ENCODE data around the gene NFE2. TPM values are rescaled to one million over a fixed set of nuclear protein-coding genes. Genes with fewer than 3 reads are reported as not detected.
A peak's percentile ranks its signal among the peaks of the same experiment; 100 is the strongest.

Gene NFE2
- total RNA-seq, 1 donor from 2014 or later = 0.82 TPM

DNA sequence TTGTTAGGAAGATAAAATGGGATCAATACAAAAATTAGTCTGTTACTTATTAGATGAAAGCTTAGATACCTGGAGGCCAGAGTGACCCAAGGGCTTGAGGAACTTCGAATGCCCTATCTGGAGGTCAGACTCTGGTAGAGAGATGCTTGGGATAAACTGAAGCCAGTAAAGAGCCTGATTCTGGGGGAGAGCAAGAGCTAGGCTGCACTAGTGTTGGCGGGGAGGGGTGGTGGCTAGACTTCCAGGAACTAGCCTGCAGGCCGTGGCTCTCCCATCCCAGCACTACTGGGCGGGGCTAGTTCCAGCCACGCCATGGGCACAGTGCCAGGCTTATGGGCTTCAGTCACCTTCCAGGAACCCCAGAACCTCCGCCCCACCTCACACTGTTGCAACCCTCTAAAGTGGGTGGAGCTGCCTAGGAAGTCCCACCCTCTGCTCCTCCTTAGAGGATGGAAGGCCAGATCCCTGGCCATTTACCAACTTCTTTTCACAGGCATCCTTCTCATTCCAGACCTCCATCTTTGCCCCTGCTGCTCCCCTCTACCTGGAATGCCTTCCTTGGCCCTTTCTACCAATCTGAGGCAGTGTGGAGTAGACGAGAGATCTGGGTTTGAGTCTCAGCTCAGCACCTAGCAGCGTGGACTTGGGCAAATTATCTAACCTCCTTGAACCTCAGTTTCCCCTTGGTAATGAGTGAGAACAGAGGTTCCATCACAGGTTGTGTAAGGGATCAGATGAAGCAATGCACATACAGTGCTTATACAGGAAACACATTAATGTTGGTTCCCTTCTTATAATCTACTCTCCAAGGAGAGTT, 6.3 kb upstream of the NFE2 start:
- DNase-seq (ENCODE audit: low spot score in 2 of 2) (no peak), FAIRE-seq (no peak)

DNA sequence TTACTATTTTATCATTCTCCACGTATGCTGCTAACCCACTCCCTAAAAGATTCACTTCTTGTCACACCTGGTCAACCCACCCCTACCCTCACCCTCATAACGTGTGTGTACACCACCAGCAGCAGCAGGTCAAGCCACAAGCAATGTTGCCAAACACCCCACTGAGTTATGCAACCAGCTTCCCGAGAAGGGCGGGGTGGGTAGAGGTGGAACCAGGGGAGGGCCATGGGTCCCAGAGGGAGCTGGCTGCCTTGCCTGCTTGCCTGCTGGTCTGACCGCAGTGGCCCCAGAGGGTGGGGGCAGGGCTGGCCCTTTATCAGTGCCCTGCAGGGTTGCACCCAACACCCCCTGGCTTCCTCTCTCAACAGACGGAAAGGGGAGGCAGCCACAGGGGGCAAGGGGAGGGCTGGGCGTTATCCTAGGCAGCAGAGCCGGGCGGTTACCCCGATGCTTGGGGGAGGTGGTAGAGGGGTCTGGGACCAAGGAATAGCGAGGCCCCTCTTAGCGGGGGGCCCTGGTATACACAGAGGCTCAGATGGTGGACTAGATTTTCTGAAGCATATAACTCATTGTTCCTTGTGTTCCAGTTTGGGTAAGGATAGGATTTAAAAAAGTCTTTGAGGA, 3.5 kb upstream of the NFE2 start:
- no peak for DNase-seq (ENCODE audit: low spot score in 2 of 2)
- no peak for FAIRE-seq

- FAIRE-seq (no peak), DNase-seq (ENCODE audit: low spot score in 2 of 2) (no peak)
These were observed 2.8 kb upstream of the NFE2 start for GRCh38 chr12:54303640-54304039.

- no peak for DNase-seq (ENCODE audit: low spot score in 2 of 2)
- no peak for FAIRE-seq
These were observed 723 bp upstream of the NFE2 start for GRCh38 chr12:54301428-54302048.

GRCh38 chr12:54300225-54300731, 537 bp downstream of the NFE2 start:
- DNase-seq (ENCODE audit: low spot score in 2 of 2) (no peak), FAIRE-seq (no peak)

- no peak for DNase-seq (ENCODE audit: low spot score in 2 of 2)
- FAIRE-seq = no peak
These were observed 1.1 kb downstream of the NFE2 start for GRCh38 chr12:54299515-54300224.

- FAIRE-seq (no peak), DNase-seq (ENCODE audit: low spot score in 2 of 2) (no peak)
These were observed 1.9 kb downstream of the NFE2 start for GRCh38 chr12:54298904-54299303.

DNA sequence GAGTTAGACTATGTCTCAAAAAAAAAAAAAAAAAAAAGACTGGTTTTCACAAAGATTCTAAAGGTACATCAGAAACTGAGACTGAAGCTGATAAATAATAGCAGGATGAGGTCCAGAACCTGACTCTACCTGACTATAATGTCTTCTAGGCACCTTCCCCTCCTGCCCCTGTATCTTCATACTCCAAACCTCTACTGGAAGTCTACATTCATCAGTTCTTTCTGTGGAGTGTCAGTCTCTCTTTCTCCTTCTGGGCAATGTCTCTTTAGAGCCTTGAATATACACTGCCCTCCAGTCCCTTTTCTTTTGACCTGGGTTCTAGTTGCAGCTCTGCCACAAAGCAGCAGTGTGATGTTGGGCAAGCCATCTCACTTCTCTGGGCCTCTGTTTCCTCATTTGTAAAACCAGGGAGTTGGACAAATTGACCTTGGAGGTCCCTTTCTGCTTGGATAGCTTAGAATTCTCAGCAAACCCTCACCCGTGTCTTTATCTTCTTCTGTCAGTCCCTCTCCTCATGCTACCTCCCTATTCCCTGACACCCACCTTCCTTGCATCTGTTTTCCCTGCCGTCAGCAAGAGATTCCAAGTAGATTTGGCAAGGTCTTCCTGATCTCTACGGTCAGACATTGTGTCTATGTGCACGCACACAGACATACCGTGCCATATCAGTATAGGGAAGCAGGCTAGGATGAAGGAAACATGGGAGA, 4.3 kb downstream of the NFE2 start:
- DNase-seq (ENCODE audit: low spot score in 2 of 2) = no peak
- FAIRE-seq = no peak

DNA sequence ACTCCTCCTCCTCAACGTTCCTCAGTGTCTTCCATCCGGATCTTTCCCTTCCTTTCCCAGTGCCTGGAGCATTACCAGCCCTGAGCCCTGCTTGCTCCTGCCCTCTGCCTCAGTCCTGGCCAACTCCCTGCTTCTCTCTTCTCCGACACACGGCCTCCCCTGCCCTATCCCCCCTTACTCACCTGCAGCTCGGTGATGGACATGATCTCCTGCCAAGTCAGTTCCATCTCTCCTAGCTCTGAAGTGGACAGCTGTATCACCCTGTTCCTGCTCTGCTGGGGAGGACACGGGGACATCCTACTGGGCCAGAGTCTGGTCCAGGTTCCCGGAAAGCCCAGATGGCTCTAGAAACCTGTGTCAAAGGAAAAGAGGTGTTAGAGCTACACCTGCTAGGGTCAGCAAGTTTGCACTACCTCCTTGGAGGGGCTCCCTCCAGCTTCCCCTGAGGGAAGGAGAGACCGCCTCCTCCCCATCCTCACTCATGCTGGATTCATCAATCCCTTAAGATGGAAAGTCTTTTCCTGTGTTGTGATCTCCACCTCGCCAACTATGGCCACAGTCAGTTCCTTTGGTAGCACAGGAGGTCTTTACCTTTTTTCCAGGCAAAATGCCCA, 5.8 kb downstream of the NFE2 start:
- DNase-seq (ENCODE audit: low spot score in 2 of 2) (no peak), FAIRE-seq (no peak)

DNA sequence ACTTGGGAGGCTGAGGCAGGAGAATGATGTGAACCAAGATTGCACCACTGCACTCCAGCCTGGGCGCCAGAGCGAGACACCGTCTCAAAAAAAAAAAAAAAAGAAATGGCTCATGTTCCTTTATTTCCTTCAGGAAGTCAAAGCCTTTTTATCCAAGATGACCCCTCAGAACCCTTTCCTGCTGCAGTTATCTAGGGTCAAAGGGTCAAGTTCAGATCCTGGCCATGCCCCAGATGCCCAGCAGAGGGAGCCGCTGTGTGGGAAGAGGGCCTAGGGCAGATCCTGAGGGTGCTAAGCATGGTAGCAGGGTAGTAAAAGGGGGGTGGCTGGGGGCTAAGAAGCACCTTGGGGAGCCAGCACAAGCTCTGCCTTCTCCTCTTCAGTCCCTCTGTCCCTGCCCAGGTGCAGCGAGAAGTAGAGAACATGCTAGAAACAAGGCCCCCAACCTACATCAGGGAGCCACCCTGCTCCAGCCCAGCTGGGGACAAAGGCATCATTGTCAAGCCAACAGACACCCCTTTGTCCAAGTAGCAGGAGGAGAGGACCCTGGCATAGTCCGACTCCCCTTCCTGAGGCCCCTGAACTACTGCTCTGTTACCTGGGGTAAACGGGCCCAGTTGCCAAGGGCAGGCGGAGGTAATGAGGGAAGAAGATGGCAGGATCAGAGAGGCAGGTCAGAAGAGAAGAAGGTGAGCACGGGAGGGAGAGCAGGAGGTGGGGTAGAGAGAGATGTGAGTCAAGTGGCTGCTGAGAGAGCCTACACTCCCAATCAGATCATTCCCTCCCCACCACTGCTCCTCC, 6.5 kb downstream of the NFE2 start:
- FAIRE-seq (no peak), DNase-seq (ENCODE audit: low spot score in 2 of 2) (peak; percentile 33 to 69)

GRCh38 chr12:54292931-54293241, 7.9 kb downstream of the NFE2 start:
- DNase-seq (ENCODE audit: low spot score in 2 of 2) (no peak), FAIRE-seq (no peak)

GRCh38 chr12:54292083-54292930, 8.5 kb downstream of the NFE2 start:
- FAIRE-seq = no peak
- no peak for DNase-seq (ENCODE audit: low spot score in 2 of 2)

- FAIRE-seq = no peak
- no peak for DNase-seq (ENCODE audit: low spot score in 2 of 2)
These were observed 13.3 kb downstream of the NFE2 start for GRCh38 chr12:54287261-54288157.

- FAIRE-seq (no peak), DNase-seq (ENCODE audit: low spot score in 2 of 2) (no peak)
These were observed 14.5 kb downstream of the NFE2 start for GRCh38 chr12:54286042-54287030.

GRCh38 chr12:54285150-54286041, 15.4 kb downstream of the NFE2 start:
- DNase-seq (ENCODE audit: low spot score in 2 of 2) (no peak), FAIRE-seq (no peak)
